Stimulated activated CD8-positive, alpha-beta memory T cell treated with anti-CD3 and anti-CD28 coated beads, Interleukin-15, amount 100 ng/mL, for 4 hours (primary cell): ENCODE data around the gene ISCU.

Source experiments
- DNase-seq, 2 donors: peaks; one replicate each; pipeline ENCODE4 v3.0.0-alpha.2; 2020; ENCODE audit warnings: low read depth in 2 of 2

Gene ISCU

DNA sequence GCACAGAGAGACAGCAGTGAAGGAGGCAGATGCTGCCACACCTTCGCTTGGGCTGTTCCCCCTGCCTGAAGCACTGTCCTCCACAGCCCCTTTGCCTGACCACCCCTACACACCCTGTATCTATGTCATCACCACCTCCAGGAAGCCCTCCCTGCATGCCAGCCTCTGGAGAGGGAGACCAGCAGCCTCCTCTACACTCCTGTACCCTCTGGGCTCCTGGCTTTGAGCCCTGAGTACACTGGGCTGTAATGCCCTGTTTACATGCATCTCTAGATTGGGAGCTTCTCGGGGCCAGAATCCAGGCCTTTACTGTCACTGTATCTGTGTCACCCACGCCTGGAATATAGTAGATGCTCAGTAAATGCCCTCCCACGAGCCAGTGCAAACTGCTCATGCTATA, 41.3 kb downstream of the ISCU start:
- DNase-seq = no peak

DNA sequence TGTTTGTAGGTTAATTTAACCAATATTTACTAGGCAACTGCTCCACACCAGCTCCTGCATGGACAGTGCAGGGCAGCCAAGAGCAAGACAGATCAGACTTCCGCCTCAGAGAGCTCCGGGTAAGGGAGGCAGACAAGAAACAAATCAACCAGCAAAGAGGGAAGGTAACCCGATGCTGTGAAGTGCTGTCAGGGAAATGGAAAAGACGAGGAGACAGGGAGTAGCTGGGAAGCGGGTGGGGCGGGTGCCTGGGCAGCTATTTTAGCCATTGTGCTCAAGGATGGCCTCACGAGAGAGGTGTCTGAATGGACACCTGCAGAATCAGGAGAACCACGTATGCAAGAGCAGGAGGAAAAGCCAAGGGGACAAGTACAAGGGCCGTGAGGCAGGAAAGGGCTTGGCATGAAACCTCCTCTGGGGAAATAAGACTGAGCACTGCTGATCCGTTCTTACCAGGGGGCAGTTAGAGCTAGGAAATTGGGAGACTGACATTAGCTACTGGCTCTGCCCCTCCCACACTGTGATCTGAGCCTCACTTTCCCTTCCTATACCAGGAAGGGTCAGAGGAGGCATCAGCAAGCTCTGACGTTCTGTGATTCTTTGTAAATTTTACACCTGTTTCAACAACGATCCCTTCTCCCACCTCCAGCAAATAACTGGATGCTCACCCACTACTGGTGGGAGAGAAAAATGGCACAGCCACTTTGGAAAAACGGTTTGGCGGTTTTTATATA, 42.0 kb downstream of the ISCU start:
- DNase-seq = no peak

DNA sequence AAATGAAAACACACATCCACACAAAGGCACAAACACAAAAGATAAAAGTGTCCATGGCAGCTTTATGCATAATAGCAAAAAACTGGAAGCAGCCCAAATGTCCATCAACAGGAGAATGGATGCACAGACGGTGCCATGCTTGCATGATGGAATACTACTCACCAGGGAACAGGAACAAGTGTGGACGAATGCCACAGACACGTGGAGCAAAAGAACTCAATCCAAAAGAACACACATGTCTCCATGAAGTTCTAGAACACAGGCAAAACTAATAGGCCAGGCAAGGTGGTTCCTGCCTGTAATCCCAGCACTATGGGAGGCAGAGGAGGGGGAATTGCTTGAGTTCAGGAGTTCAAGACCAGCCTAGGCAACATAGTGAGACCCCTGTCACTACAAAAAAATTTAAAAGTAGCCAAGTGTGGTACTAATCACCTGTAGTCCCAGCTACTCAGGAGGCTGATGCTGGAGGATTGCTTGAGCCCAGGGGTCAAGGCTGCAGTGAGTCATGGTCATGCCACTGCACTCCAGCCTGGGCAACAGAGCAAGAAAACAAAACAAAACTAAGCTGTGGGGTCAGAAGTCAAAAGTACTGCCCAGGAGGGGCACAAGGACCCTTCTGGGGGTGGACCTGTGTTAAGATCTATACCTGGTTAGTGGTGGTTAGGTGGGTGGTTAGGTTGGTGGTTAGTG, 42.7 kb downstream of the ISCU start:
- no peak for DNase-seq

DNA sequence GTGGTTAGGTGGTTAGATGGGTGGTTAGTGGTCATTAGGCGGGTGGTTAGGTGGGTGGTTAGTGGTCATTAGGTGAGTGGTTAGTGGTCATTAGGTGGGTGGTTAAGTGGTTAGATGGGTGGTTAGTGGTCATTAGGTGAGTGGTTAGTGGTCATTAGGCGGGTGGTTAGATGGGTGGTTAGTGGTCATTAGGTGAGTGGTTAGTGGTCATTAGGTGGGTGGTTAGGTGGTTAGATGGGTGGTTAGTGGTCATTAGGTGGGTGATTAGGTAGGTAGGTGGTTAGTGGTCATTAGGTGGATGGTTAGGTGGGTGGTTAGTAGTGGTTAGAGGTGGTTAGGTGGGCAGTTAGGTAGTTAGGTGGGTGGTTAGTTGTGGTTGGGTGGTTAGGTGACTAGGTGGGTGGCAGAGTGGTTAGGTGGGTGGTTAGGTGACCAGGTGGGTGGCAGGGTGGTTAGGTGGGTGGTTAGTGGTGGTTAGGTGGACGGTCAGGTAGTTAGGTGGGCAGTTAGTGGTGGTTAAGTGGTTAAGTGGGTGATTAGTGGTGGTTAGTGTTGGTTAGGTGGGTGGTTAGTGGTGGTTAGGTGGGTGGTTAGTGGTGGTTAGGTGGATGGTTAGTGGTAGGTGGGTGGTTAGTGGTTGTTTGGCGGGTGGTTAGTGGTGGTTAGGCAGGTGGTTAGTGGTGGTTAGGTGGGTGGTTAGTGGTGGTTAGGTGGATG, 43.5 kb downstream of the ISCU start:
- no peak for DNase-seq

DNA sequence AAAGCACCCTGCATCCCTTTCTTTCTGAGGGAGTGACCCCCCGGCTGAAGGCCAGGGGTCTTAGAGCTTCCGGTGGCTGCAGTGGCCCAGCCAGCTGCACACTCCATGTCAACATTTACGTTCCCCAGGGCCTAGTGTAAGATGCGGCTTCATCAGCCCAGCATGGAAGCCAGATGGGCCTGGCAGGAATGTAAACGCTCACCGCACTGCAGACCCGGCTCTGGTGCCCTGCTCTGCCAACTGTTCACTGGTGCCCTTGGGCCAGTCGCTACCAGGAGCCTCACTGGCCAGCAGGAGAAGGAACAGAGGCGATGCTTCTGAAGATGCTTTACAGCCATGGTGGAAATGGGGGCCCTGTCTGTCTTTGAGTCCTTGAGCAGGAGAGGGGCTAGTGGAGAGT, 44.1 kb downstream of the ISCU start:
- DNase-seq = no peak

DNA sequence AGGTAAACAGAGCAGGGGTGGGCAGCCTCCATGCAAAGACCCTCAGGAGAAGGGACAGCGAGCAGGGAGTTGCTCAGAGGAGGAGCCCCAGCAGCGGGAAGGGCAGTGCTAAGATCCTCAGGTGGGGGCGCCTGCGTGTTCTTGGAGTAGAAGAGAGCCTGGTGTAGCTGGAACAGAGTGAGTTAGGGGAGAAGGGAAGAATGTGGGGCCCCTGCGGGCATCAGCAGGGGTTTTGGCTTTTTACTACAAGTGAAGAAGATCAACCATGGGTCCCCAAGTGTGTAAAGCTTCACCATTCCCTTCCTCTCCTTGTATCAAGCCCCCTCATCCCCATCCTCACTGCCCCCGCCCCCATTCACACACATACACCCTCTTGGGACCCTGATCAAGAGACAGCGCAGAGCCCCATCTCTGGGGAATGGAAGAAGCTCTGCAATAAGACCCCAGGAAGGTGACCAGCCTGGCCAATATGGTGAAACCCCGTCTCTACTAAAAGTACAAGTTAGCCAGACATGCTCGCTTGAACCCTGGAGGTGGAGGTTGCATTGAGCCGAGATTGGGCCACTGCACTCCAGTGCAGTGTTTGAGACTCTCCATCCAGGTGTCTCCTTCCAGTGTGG, 45.7 kb downstream of the ISCU start:
- DNase-seq = no peak

DNA sequence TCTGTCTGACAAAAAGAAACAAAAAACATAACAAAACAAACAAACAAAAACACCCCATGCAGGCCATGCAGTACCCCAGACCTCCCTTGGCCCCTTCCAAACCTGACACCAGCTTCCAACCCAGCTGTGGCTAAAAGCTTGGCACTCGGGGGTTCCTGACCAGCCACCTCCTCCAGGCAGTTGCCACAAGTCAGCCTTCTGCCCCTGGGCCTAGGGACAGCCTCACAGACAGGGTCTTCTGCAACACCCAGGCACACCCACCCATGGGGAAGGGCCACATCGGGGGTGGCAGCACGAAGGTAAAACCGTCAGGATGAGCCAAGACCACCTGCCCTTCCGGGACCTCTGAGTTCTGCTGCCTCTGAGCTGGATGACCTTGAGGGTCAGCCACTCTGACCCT, 46.2 kb downstream of the ISCU start:
- DNase-seq = no peak

DNA sequence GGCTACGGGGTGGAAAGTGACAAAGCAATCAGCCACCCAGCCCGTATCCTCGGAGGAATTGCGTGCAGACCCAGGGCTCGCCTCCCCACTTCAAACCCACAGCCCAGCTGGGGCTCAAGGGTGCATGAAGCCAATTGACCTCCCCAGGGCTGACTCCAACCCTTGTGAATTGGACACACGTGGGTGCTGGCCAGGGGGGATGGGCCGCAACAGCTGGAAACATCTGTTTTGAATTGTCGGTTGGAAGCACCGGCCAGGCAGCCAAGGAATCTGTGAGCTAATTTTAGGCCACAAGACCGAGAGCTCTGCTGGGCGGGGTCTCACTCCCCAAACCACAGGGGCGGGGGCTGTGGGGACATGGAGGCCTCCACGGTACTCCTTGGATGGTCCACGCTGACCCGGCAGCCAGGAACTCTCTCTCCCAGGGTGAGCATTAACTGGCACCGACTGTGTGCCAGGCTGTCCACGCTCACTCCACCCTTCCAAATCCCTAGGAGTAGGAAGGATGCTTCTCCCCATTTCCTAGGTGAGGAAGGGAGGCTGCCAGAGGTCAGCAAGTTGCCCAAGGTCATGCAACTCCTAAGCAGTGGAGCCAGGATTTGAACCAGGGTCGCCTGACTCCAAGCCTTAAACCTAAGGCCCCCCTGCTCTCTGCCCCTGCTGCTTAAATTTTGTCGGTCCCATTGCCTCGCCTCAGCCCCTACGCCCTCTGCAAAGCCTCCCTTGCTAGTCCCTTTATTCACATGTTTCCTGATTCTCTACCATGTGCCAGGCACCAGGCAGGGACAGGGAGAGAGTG, 47.3 kb downstream of the ISCU start:
- no peak for DNase-seq

DNA sequence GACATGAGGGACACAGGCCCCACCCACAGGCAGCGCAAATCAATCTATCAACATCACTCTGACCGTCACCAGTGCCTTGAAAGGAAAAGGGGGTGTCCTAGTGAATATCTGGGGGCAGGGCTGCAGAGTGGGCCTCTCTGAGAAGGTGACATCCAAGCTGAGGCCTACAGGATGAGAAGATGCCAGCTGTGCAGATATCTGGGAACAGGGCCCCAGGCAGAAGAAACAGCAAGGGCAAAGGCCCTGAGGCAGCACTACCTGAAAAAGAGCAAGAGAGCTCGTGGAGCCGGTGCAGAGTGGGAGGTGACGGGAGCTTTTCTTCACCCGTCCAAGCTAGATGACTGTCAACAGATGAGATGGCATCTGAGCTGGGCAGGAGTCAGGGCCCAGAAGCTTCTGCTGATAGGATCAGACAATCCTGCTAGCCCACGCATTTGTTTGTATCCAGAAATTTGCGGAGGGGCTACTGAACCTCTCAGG, 48.0 kb downstream of the ISCU start:
- no peak for DNase-seq

DNA sequence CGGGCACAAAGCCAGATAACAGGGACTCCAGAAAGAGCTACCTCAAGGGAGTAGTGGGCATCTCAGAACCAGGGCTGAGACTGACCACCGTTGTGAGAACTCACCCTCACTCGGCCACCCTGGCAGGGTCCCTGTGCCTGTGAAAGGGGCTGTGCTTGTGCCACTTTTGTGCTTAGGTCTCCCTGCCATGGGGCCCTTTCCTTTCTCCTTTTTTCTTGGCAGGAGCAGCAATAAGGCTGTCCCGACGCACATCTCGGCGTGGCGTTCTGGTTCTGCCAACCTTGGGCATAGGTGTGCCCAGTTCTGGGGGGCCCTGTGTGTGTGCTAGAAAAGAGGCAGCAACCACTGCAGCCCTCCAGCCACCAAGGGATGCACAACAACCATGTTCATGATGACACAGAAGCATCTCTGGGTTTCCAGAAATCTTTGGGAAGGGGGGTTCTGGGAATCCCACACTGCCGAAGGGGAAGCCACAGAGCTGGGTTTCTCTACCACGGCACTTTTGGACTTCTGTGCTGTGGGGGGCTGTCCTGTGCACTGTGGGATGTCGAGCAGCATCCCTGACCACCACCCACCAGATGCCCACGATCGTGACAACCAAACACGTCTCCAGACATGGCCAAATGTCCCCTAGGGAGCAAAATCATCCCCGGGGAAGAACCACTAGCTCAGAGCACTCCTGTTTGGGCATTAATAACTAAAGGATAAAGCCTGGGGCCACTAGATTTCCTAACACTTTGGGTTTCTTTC, 48.6 kb downstream of the ISCU start:
- no peak for DNase-seq

DNA sequence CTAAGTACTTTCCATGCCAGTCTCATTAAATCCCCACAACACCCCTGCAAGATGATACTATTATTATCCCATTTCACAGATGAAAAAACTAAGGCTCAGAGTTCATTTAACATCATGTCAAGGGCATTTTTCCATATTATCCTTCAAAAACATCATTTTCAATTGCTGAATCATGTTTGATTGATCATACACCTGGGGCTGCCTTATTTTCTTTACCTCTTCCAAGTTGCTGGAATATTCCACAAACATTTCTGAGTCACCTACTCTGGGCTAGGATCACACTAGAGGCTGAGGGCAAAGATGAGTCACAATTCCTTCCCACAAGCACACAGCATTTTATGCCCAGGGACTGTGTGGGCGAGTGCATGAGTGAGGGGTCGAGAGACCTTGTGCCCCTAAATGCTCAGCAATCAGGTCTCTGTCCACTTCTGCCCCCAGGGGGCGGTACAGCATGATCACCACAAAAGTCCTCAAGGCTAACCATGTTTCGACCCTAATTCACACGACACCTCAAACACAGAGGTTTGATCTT, 49.6 kb downstream of the ISCU start:
- peak; percentile 43 to 53 for DNase-seq

DNA sequence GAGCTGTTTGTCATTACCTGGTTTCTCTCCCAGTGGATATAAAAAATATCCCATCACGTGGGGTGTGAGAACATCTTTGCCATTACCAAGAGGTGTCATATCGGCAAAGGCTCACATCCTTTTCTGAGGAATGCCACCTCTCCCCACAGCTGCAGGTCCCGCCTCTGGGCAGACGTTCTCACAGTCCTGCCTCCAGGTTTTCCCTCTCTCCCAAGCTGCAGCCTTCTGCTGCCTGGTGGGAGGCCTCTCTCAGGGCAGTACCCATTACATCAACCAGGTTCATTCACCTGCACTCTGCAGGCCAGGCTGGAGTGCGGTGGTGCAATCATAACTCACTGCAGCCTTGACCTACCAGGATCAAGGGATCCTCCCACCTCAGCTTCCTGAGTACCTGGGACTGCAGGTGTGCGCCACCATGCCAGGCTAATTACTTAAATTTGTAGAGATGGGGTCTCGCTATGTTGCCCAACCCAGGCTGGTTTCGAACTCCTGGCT, 50.4 kb downstream of the ISCU start:
- DNase-seq = no peak

DNA sequence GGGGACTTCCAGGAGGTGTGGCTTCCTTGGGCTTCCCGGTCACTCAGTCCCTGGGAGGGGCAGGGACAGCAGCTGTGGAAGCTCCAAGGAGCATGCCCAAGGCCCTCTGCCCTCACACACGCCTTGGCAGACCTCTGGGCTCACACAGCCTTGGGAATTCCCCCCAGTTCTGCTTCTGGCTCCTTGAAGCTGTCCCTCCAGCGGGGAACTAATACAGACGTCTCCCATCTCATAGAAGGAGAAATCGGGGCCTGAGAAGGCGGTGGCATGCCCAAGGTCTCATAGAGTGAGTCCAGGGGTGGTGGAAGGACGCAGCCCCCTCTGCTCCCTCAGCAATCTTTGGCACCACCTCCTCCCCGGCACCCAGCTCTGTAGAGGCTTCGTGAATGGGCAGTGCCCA, 51.2 kb downstream of the ISCU start:
- no peak for DNase-seq

DNA sequence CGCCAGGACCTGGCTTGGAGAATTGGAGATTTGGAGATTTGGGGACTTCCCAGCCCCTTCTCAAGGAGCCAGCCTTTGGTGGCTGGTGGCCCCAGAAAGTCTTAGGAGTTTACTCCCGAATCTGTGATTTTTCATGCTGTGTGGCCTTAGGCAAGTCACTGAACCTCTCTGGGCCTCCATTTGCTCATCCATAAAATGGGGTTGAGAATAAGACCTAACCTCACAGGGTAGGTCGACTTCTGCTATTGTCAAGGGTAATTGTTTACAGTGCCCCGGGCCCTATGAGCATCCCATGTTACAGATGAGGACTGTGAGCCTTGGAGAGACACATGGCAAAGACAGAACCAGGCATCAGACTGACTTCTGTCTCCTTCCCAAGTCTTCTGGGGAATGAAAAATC, 51.6 kb downstream of the ISCU start:
- no peak for DNase-seq

DNA sequence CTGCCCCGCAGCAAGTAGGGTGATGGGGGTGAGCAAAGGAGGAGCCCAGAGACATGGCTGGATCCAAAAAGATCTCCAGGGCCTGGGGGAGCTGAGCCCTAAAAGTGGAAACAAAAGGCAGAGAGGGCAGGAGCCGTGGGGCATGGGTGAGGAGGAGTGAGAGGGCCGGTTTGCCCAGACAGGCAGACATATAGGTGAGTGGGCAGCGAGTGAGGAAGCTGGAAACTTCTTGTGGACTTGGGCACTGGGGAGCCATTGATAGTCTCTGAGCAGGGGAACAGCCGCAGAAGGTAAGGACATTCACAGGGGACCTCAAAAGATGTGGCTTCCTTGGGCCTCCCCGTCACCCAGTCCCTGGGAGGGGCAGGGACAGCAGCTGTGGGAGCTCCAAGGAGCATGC, 52.2 kb downstream of the ISCU start:
- no peak for DNase-seq

DNA sequence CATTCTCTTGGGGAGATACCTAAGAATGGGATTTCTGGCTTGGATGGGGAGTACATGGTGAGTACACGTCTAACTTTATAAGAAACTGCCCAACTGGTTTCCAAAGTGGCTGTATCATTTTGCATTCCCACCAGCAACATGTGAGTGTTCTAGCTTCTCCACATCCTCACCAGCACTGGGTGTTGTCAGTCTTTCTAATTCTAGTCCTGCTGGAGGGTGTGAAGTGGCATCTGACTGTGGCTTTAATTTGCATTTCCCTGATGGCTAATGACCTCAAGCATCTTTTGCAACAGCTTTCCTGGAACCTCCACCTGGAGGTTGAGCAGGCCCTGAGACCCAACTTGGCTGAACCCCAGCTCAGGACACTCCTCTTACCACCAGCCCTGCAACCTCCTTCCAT, 53.5 kb downstream of the ISCU start:
- no peak for DNase-seq

DNA sequence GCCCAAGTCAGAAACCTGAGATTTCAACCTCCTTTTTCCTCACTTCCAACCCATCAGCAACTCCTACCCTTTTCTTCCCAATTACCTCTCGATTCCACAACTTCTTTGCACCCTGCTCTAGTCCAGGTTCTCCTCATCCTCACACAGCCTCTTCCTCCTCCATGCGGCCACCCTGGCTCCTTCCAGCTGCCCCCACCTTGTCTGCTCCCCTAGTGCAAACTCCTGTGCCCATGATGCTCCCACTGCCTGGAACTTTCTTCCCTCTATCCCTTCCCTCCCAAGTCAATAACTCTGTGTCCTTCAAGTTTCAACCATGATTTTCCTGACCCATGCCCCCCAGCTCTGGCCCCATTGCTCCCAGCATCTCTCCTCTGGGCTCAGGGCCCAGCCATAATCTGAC, 54.0 kb downstream of the ISCU start:
- no peak for DNase-seq

DNA sequence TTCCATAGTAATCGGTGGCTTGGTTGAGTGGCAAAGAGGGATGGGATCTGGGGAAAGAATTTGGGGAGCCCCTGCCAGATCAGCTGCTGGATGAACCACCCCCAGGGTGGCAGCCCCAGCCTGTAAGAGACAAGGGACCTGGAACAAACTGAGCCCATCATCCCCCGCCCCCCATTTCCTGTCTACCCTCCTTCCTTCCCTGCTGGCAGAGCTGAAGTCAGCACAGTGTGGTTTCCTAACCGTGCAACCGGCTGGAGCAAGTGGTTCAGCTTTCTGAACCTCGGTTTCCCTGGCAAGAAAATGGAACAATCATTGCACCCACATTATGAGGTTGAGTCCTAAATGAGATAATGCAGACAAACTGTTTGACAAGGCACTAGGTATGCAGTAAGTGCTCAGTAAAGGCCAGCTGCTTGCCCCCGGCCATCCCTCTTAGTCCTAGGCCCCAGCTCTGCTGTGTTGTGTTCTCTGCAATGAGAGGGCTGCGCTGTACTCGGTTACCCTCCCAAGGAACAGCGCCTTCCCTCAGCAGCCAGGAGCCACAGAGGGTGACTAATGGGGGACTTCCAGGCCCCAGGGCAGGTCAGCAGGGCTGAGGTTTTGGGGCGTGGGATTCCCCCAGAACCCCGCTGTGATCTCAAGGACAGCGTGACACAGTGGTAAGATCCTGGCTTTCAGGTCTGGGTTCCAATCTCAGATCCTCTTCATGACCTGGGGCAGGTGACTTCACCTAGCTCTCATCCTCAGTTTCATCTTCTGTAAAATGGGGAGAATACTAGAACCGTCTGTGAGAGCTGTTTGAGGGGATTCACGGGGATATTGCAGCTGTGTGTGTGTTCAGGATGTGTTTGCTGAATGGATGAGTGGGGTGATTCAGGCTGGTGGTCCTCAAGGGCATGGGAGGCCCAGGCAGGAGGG, 54.8 kb downstream of the ISCU start:
- DNase-seq = peak; percentile 70 to 76
